GM23248 (cell line): Measurements from ENCODE around the gene PREX1.

Experiments
- EZH2 ChIP-seq: fragments of 200-600 bp; sonication (generic); IDR thresholded peaks from 2 replicates; pipeline ENCODE4 v1.6.1; 2018; ENCODE audit warnings: antibody characterized with exemption, mild to moderate bottlenecking; ENCODE audit not compliant: insufficient read depth, poor library complexity, severe bottlenecking
- EZH2phosphoT487 ChIP-seq: fragments of 200-600 bp; sonication (generic); IDR thresholded peaks from 2 replicates; pipeline ENCODE4 v1.6.1; 2018; ENCODE audit warnings: antibody characterized with exemption, moderate library complexity, mild to moderate bottlenecking, low read depth; ENCODE audit not compliant: insufficient read depth

DNA sequence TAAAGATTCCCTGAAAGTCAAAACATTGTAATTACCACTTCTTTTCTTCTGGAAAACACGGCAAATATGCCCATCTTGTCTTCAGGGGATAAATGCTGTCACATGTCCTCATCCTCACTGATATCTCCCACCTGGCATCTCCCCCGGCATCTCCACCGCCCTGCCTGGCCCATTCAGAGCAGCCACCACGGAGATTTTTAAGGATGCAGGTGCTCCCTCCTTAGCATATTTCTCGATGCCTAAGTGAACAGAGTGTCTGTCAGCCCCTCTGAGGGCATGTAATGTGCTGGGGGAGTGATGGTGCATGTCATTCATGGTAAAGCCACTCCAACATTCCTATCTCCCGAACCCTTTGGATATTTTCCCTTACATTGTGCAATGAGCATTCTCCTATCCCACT, 215.5 kb downstream of the PREX1 start:
- TF ChIP-seq EZH2phosphoT487 (no peak), EZH2 (no peak)
